ENCODE results near the gene KRTAP3-3.

The KRTAP3-3 gene

DNA sequence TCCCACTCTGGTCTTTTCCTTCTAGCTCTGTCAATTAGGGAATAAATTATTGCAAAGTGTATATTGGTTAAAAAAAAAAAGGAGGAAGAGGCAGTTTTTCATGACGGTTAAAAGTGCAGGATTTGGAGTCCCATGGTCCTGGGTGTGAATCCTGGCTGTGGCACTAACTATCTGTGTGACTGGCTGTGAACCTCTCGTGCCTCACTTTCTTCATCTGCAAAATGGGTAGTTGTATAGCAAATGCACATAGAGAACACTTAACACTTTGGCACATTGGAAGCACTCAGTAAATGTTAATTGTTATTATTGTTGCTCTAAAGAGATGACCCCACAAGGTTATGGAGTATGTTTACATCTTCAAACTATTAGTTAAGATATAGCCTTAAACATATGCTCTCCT is 46.0 kb downstream of the KRTAP3-3 start:
- no peak overlapping the region for H3K4me2 ChIP-seq (ENCODE audit: low read depth, low read length, poor library complexity, severe bottlenecking)
- H3F3A ChIP-seq (ENCODE audit: low read depth): no peaks in the 10 kb centered on the region
- H2AFZ ChIP-seq (ENCODE audit: low read length): no peak overlapping the region
- H3K79me2 ChIP-seq (ENCODE audit: insufficient read depth, low read length): no peaks in the 10 kb centered on the region
- TF ChIP-seq EZH2phosphoT487 (IDR thresholded peaks at IDR 0.05; ENCODE audit: borderline replicate concordance) (no peak), CTCF (conservative IDR thresholded peaks at IDR 0.05; ENCODE audit: low read length) (no peak)
- no peaks in the 10 kb centered on the region for H3K4me1 ChIP-seq (ENCODE audit: insufficient read depth, low read length, poor library complexity, severe bottlenecking)
- no peaks in the 10 kb centered on the region for H3K36me3 ChIP-seq (ENCODE audit: insufficient read depth, low read length)
- peaks cover under 1% of the 10 kb centered on the region for H3K27me3 ChIP-seq (ENCODE audit: insufficient read depth, low read length, poor library complexity, severe bottlenecking)
- H3K9ac ChIP-seq (ENCODE audit: low read depth, low read length, poor library complexity, severe bottlenecking): no peak overlapping the region
- H3K4me3 ChIP-seq (ENCODE audit: low read length, poor library complexity, severe bottlenecking): no peak overlapping the region
- no peaks in the 10 kb centered on the region for H4K20me1 ChIP-seq (ENCODE audit: insufficient read depth, low read length, poor library complexity, severe bottlenecking)
- no peaks in the 10 kb centered on the region for H3K9me2 ChIP-seq (replicated peaks; ENCODE audit: low read depth, low read length)
- H3K9me3 ChIP-seq (ENCODE audit: insufficient read depth, low read depth, low read length): no peaks in the 10 kb centered on the region

- H3K36me3 ChIP-seq (ENCODE audit: insufficient read depth, low read length): no peaks in the 10 kb centered on the region
- no peak overlapping the region for H2AFZ ChIP-seq (ENCODE audit: low read length)
- no peaks in the 10 kb centered on the region for H3K27me3 ChIP-seq (ENCODE audit: insufficient read depth, low read length, poor library complexity, severe bottlenecking)
- no peaks in the 10 kb centered on the region for H4K20me1 ChIP-seq (ENCODE audit: insufficient read depth, low read length, poor library complexity, severe bottlenecking)
- no peaks in the 10 kb centered on the region for H3K4me1 ChIP-seq (ENCODE audit: insufficient read depth, low read length, poor library complexity, severe bottlenecking)
- H3K9ac ChIP-seq (ENCODE audit: low read depth, low read length, poor library complexity, severe bottlenecking): no peak overlapping the region
- no peak overlapping the region for H3K4me2 ChIP-seq (ENCODE audit: low read depth, low read length, poor library complexity, severe bottlenecking)
- H3K9me2 ChIP-seq (replicated peaks; ENCODE audit: low read depth, low read length): no peaks in the 10 kb centered on the region
- TF ChIP-seq CTCF (conservative IDR thresholded peaks at IDR 0.05; ENCODE audit: low read length) (no peak), EZH2phosphoT487 (IDR thresholded peaks at IDR 0.05; ENCODE audit: borderline replicate concordance) (no peak)
- H3K4me3 ChIP-seq (ENCODE audit: low read length, poor library complexity, severe bottlenecking): no peak overlapping the region
- no peaks in the 10 kb centered on the region for H3K9me3 ChIP-seq (ENCODE audit: insufficient read depth, low read depth, low read length)
- no peaks in the 10 kb centered on the region for H3F3A ChIP-seq (ENCODE audit: low read depth)
- H3K79me2 ChIP-seq (ENCODE audit: insufficient read depth, low read length): no peaks in the 10 kb centered on the region
These were observed 48.5 kb downstream of the KRTAP3-3 start for GRCh38 chr17:40945414-40945813.

DNA sequence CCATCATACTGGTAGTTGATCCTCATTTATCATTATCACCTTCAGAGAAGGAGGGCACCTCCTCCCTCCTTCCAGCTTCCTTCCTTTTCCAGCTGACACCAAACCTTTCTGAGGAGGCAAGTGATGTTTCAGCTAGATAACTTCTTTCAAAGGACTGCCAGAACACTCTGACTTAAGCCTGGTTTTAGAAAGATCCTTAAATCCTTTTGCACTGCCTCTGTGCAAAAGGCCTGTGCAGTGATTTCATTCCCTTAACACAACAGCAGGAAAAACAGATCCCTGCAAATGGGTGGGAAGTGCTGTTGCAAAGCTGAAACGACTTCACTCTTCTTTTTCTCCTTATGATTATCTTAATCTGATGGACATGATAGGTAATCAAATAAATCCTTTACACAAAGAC is 49.4 kb downstream of the KRTAP3-3 start:
- no peaks in the 10 kb centered on the region for H3K27me3 ChIP-seq (ENCODE audit: insufficient read depth, low read length, poor library complexity, severe bottlenecking)
- no peak overlapping the region for H3K4me3 ChIP-seq (ENCODE audit: low read length, poor library complexity, severe bottlenecking)
- H4K20me1 ChIP-seq (ENCODE audit: insufficient read depth, low read length, poor library complexity, severe bottlenecking): no peaks in the 10 kb centered on the region
- H3K9me2 ChIP-seq (replicated peaks; ENCODE audit: low read depth, low read length): no peaks in the 10 kb centered on the region
- H2AFZ ChIP-seq (ENCODE audit: low read length): no peak overlapping the region
- H3K36me3 ChIP-seq (ENCODE audit: insufficient read depth, low read length): no peaks in the 10 kb centered on the region
- no peaks in the 10 kb centered on the region for H3F3A ChIP-seq (ENCODE audit: low read depth)
- no peaks in the 10 kb centered on the region for H3K79me2 ChIP-seq (ENCODE audit: insufficient read depth, low read length)
- no peaks in the 10 kb centered on the region for H3K4me1 ChIP-seq (ENCODE audit: insufficient read depth, low read length, poor library complexity, severe bottlenecking)
- H3K4me2 ChIP-seq (ENCODE audit: low read depth, low read length, poor library complexity, severe bottlenecking): no peak overlapping the region
- H3K9ac ChIP-seq (ENCODE audit: low read depth, low read length, poor library complexity, severe bottlenecking): no peak overlapping the region
- no peaks in the 10 kb centered on the region for H3K9me3 ChIP-seq (ENCODE audit: insufficient read depth, low read depth, low read length)
- TF ChIP-seq CTCF (conservative IDR thresholded peaks at IDR 0.05; ENCODE audit: low read length) (no peak), EZH2phosphoT487 (IDR thresholded peaks at IDR 0.05; ENCODE audit: borderline replicate concordance) (no peak)

All from Loucy (cell line).